H1 (cell line): ENCODE measurements around the gene DENND6B. TPM values are rescaled to one million over a fixed set of nuclear protein-coding genes. Genes with fewer than 3 reads are reported as not detected.

Experiments used
- CBX8 ChIP-seq: fragments of 300-800, 300-1000 bp; sonication (generic); IDR thresholded peaks from 2 replicates; pipeline ENCODE4 v1.7.1; 2016; ENCODE audit warnings: low read depth, low read length, borderline replicate concordance
- CHD2 ChIP-seq: IDR thresholded peaks from 2 replicates; pipeline ENCODE4 v1.6.1; 2012; ENCODE audit warnings: low read length, improper control_type of control experiment
- EZH2 ChIP-seq: fragments of 200-600 bp; sonication (generic); IDR thresholded peaks from 2 replicates; pipeline ENCODE4 v1.7.1; 2012; ENCODE audit warnings: low read depth, mild to moderate bottlenecking, moderate library complexity, low read length, inconsistent platforms; ENCODE audit not compliant: severe bottlenecking
- HDAC2 ChIP-seq, 2 experiments: fragments of 300-600 bp in 1 of 2; sonication (generic) in 1 of 2; IDR thresholded peaks; 2 replicates each; pipeline ENCODE4 v1.6.1; 2011 to 2012; ENCODE audit warnings: low read depth in 2 of 2, low read length in 2 of 2, mild to moderate bottlenecking in 2 of 2, moderate library complexity in 2 of 2, borderline replicate concordance in 1 of 2, inconsistent platforms in 1 of 2
- KDM4A ChIP-seq: IDR thresholded peaks from one replicate; pipeline ENCODE4 v1.7.1; 2012; ENCODE audit warnings: low read depth, mild to moderate bottlenecking, moderate library complexity, low read length, inconsistent platforms; ENCODE audit not compliant: severe bottlenecking
- POLR2A ChIP-seq, 2 experiments: IDR thresholded peaks; 1 replicate in 1 of 2; 2 replicates in 1 of 2; pipeline ENCODE4 v1.6.1; 2011; ENCODE audit warnings: low read depth in 2 of 2, low read length in 2 of 2, mild to moderate bottlenecking in 2 of 2; ENCODE audit errors: control extremely low read depth in 1 of 2
- POU5F1 ChIP-seq: IDR thresholded peaks from 2 replicates; pipeline ENCODE4 v1.6.1; 2011; ENCODE audit warnings: low read depth, mild to moderate bottlenecking, low read length, moderate library complexity
- RFX5 ChIP-seq: IDR thresholded peaks from 2 replicates; pipeline ENCODE4 v1.6.1; 2011; ENCODE audit warnings: low read depth, low read length, improper control_type of control experiment, borderline replicate concordance
- SIN3A ChIP-seq, 2 experiments: IDR thresholded peaks in 1 of 2; conservative IDR thresholded peaks in 1 of 2; 2 replicates each; pipeline ENCODE4 v1.6.1; 2011 to 2012; ENCODE audit warnings: low read length in 2 of 2, improper control_type of control experiment in 1 of 2, low read depth in 1 of 2, mild to moderate bottlenecking in 1 of 2
- TBP ChIP-seq: IDR thresholded peaks from 2 replicates; pipeline ENCODE4 v1.6.1; 2011; ENCODE audit warnings: low read depth, low read length, improper control_type of control experiment
- polyA plus RNA-seq, 7 experiments: library from polyadenylated mRNA; depleted of rRNA in 3 of 7; stranded (reverse) in 5 of 7; unstranded in 2 of 7; fragments of >200 nt in 5 of 7; fragments of 200-250 nt in 2 of 7; gene quantifications; 1 replicate in 5 of 7; 2 replicates in 1 of 7; 4 replicates in 1 of 7; pipeline versions ENCODE4 v1.2.1 to v1.2.3, GENCODE V29; 2011 to 2013; ENCODE audit warnings: missing spikeins in 2 of 7, mixed read lengths in 2 of 7
- total RNA-seq: library from RNA; stranded (reverse); fragmentation: NEBNext Ultra II Directional; extraction: Animal tissue kit (Norgen Biotek cat#: 25700); gene quantifications from 2 replicates; pipeline ENCODE4 v1.2.1, GENCODE V29; 2021

DENND6B gene
- total and polyA plus RNA-seq, 2 of the 8 experiments (the other 6 are each of a cell fraction or from before 2014, with no cell fraction given) = 1.1 to 1.9 TPM

GRCh38 chr22:50270666-50271394 is 56.0 kb downstream of the DENND6B start (continued):
- no peak for TF ChIP-seq CBX8
- TF ChIP-seq SIN3A (conservative IDR thresholded peaks at IDR 0.05 in 1 of 2, IDR thresholded peaks at IDR 0.05 in 1 of 2; ENCODE audit: low read depth in 1 of 2, low read length in 2 of 2) = peak; percentile 86 to 94; a peak in 2 of 4 replicates
- TF ChIP-seq EZH2 = peak; percentile 62
- no peak for TF ChIP-seq KDM4A
- no peak for TF ChIP-seq TBP
- no peak for TF ChIP-seq CHD2
- TF ChIP-seq RFX5 = no peak
- no peak for TF ChIP-seq POLR2A (IDR thresholded peaks at IDR 0.05; ENCODE audit: control extremely low read depth in 1 of 2, low read depth in 2 of 2, low read length in 2 of 2)
- TF ChIP-seq HDAC2 (IDR thresholded peaks at IDR 0.05; ENCODE audit: borderline replicate concordance in 1 of 2, low read depth in 2 of 2, low read length in 2 of 2) = peak in 1 of 2 experiments; percentile 41; a peak in 1 of 4 replicates
- TF ChIP-seq POU5F1 = no peak
